ENCODE measurements around the gene PSAP. TPM values are rescaled to one million over a fixed set of nuclear protein-coding genes. Genes with fewer than 3 reads are reported as not detected.

Gene PSAP
- total RNA-seq, 4 donors from 2014 or later: 425 to 693 (median 495) TPM

DNA sequence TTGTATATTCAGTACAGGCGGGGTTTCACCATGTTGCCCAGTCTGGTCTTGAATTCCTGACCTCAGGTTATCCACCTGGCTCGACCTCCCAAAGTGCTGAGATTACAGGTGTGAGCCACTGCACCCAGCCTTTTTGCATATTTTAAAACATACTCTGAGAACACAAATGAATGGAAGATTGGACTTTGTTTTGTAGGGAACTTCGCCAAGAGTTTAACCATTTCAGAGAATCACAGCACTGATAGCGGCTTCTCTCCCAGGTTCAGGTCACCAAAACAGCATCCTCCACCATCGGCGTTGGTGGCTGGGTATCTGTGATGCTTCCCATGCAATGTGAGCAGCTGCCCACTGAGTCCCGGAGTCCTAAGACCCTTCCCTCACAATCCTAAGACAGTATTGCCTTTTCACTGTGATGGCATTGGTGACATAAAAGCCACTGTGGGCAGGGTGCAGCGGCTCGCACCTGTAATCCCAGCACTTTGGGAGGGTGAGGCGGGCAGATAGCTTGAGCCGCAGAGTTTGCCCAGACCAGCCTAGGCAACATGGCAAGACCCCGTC is 42.3 kb upstream of the PSAP start:
- intact Hi-C loops (cut with DNase I; ENCODE audit: low total_unique reads): loop anchor here (10.0 kb wide), 1 partner anchor 49 kb away; no protein-coding TSS in a partner anchor
- no peak overlapping the region for H3K4me3 ChIP-seq (ENCODE audit: low read depth, poor library complexity, severe bottlenecking)
- TF ChIP-seq CTCF (IDR thresholded peaks at IDR 0.05): no peak
- no peak for TF ChIP-seq POLR2A (IDR thresholded peaks at IDR 0.05)
- 87 to 94% methylated on average over 12 of the region's 12 CpGs for WGBS, 2 donors
- DNase-seq (ENCODE audit: low spot score in 2 of 2): no peak

GRCh38 chr10:71891437-71891836 is 40.4 kb upstream of the PSAP start:
- intact Hi-C loops (cut with DNase I; ENCODE audit: low total_unique reads): loop anchor here (10.0 kb wide), 1 partner anchor 47 kb away; no protein-coding TSS in a partner anchor

DNA sequence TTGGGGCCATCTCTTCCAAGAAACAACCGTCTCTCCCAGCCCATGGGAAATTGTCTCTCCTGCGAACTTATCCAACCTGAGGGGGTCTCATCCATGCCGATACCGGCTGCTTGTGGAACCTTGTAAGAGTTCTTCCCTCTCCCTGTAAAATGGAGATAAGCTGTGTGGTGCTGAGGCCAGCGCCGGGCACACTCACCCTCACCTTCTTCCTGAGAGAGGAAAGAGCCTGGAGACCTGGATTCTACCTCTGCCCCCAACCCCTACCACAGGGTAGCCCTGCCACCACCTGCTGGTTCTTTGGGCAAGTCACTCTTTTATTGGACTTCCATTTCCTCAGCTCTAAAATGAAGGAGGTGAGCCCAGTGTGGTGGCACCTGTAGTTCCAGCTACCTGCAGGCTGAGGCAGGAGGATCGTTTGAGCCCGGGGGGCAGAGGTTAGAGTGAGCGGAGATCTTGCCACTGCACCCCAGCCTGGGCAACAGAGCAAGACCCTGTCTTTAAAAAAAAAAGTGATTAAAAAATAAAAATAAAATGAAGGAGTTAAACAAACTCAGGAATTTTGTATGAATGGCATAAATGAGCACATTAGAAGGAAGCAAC is 38.4 kb upstream of the PSAP start:
- no peak for TF ChIP-seq CTCF (IDR thresholded peaks at IDR 0.05)
- TF ChIP-seq POLR2A (IDR thresholded peaks at IDR 0.05): no peak
- H3K4me3 ChIP-seq (ENCODE audit: low read depth, poor library complexity, severe bottlenecking): no peak overlapping the region
- intact Hi-C loops (cut with DNase I; ENCODE audit: low total_unique reads): no loop called here
- no peak for DNase-seq (ENCODE audit: low spot score in 2 of 2)
- 38 to 40% methylated on average over 9 of the region's 9 CpGs for WGBS, 2 donors

More at GRCh38 chr10:71891437-71891836, 40.4 kb upstream of the PSAP start:
- no peak for DNase-seq (ENCODE audit: low spot score in 2 of 2)
- no peak overlapping the region for H3K4me3 ChIP-seq (ENCODE audit: low read depth, poor library complexity, severe bottlenecking)
- WGBS, 2 donors: 88 to 95% methylated on average over 7 of the region's 7 CpGs
- TF ChIP-seq CTCF (IDR thresholded peaks at IDR 0.05) (no peak), POLR2A (IDR thresholded peaks at IDR 0.05) (no peak)

DNA sequence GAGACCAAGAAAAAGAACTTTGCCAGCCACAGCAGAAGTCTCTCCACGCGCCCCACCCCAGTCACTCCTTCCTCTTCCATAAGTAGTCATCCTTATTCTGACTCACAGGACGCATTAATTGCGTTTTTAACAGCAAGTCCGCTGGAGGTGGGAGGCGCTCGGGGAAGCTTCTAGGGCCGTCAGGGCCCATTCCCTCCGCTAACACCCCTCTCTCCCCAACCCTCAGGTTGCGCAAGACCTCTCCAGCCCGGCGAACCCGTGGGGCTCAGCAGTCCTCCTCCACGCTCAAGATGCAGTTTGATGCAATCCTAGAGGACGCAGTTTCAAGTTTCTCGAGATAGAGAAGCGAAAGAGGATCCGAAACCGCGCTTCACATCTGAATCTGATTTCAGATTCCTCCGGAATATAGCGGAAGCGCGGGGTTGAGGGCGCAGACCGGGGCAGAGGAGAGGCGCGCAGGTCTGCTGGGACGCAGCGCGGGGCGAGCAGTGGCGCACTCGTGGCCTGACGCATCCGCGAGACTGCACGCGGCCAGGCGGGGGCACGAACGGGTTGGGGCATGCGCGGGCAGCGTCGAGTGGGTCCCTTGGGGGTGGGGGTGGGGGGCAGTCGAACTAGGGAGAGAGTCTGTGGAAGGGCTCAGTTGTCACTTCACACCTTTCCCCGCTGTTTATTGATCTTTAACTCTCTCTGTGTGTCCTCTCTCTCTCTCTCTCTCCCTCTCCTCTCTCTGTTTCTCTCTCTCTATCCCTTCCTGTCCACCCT is 37.8 kb upstream of the PSAP start:
- intact Hi-C loops (cut with DNase I; ENCODE audit: low total_unique reads): no loop called here
- DNase-seq (ENCODE audit: low spot score in 2 of 2): peak; percentile 81 to 98
- peak in 1 of 2 donors; percentile 5 for TF ChIP-seq POLR2A (IDR thresholded peaks at IDR 0.05)
- TF ChIP-seq CTCF (IDR thresholded peaks at IDR 0.05): no peak
- peak overlapping the region; percentile 29 for H3K4me3 ChIP-seq (ENCODE audit: low read depth, poor library complexity, severe bottlenecking)
- WGBS, 2 donors: 0% methylated on average over 27 to 46 of the region's 48 CpGs

GRCh38 chr10:71888248-71888622 is 37.2 kb upstream of the PSAP start:
- no peak for TF ChIP-seq POLR2A (IDR thresholded peaks at IDR 0.05)
- 34 to 44% methylated on average over 8 of the region's 8 CpGs for WGBS, 2 donors
- no peak for DNase-seq (ENCODE audit: low spot score in 2 of 2)
- intact Hi-C loops (cut with DNase I; ENCODE audit: low total_unique reads): no loop called here
- no peak overlapping the region for H3K4me3 ChIP-seq (ENCODE audit: low read depth, poor library complexity, severe bottlenecking)

- TF ChIP-seq POLR2A (IDR thresholded peaks at IDR 0.05): no peak
- TF ChIP-seq CTCF (IDR thresholded peaks at IDR 0.05): no peak
- WGBS, 2 donors: 81 to 85% methylated on average over 4 of the region's 4 CpGs
- no peak overlapping the region for H3K4me3 ChIP-seq (ENCODE audit: low read depth, poor library complexity, severe bottlenecking)
- intact Hi-C loops (cut with DNase I; ENCODE audit: low total_unique reads): no loop called here
- DNase-seq (ENCODE audit: low spot score in 2 of 2): no peak
Observed at GRCh38 chr10:71887743-71888142, 36.7 kb upstream of the PSAP start.
